Measurements from ENCODE around the gene ADRA2C. TPM values are rescaled to one million over a fixed set of nuclear protein-coding genes. Genes with fewer than 3 reads are reported as not detected.

The ADRA2C gene
- total RNA-seq, 2 donors from 2014 or later, result not detected

DNA sequence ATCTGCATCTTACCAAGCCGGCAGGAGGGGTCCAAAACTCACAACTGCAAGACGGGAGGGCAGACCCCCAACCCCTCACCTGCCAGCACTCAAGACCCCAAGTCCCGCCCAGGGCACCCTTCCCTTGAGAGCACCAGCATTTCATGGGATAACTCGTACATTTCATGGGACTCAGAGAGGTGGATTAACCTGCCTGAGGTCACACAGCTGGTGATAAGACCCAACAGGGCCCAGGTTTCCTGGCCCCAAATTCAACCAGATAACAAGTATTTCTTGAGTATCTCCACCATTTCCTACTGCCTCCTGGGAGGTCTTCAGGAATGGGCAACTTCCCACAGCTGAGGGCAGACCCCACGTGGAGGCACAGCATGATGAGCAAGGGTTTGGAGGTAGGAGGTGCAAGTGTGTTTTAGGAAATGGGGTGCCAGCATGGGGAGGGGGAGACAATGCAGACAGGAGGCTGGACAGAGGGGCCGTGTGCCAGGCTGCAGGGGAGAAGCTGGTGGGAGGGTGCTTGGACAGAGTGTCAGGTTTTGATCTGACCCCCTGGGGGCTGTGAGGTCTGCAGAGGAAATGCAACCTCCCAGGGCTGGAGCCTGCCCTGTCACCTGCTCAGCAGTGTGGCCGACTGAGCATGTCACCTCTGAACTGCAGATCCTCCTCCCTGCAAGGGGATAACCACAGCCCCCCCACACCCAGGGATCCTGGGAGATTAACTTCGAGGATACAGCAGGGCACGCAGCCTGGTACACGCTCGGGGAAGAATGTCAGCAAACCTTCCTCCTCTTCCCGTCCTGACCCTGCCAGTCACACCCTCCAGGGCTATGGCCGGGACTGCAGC, 4.4 kb downstream of the ADRA2C start:
- H3K4me3 Mint-ChIP-seq, result no peak overlapping the region
- ATAC-seq, result no peak
- H3K9me3 ChIP-seq (ENCODE audit: control insufficient read depth, low read length, poor library complexity, severe bottlenecking), result no peaks in the 10 kb centered on the region

DNA sequence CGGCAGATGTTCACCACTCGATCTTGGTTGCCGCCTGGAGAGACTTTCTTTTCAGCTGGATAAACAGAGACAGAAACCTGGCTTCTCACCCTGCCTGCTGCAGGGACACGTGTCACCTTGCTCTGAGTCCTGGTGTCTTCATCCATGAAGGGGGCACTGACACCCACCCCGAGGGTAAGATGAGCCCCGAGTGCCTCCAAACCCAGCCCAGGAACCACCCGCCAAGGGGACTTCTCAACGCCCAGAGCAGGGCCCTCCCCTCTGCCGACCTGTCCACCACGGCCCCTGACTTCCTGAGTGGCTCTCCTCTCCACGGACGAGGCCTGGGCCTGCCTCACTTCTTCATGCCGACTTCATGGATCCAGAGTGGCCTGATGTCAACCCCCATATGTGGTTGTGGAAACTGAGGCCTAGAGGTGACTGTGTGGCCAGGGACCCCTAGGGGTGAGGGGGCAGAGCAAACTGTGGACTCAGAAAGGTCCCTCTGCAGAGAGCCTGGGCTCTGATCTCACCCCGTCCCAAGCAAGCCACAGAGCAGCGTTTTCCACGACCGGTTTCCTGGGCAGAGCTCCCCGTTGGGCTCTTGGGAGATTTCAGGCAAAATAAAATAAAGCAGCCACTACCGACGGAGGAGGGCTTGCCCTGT, 5.1 kb downstream of the ADRA2C start:
- no peak overlapping the region for H3K4me3 Mint-ChIP-seq
- H3K27ac Mint-ChIP-seq, result peak overlapping the region; percentile 60
- peaks cover 5% of the 10 kb centered on the region for H3K4me1 Mint-ChIP-seq
- H3K9me3 ChIP-seq (ENCODE audit: control insufficient read depth, low read length, poor library complexity, severe bottlenecking), result no peaks in the 10 kb centered on the region
- H3K36me3 Mint-ChIP-seq (ENCODE audit: low read depth), result peaks cover 3% of the 10 kb centered on the region
- DNase-seq (no peak), ATAC-seq (no peak)
- H3K27me3 Mint-ChIP-seq, result peaks cover 34% of the 10 kb centered on the region

More for the DNA sequence above, 4.4 kb downstream of the ADRA2C start:
- peaks cover 3% of the 10 kb centered on the region for H3K36me3 Mint-ChIP-seq (ENCODE audit: low read depth)
- H3K27me3 Mint-ChIP-seq, result peaks cover 28% of the 10 kb centered on the region
- no peak for DNase-seq
- H3K4me1 Mint-ChIP-seq, result peaks cover 5% of the 10 kb centered on the region
- peak overlapping the region; percentile 60 for H3K27ac Mint-ChIP-seq

GRCh38 chr4:3771939-3772495, 5.8 kb downstream of the ADRA2C start:
- Mint-ChIP-seq H3K4me3 (no peak overlapping the region), H3K27ac (no peak overlapping the region), H3K27me3 (peaks cover 30% of the 10 kb centered on the region), H3K36me3 (ENCODE audit: low read depth) (peaks cover 3% of the 10 kb centered on the region), H3K4me1 (peaks cover 4% of the 10 kb centered on the region)
- ATAC-seq (no peak), DNase-seq (no peak)
- no peaks in the 10 kb centered on the region for H3K9me3 ChIP-seq (ENCODE audit: control insufficient read depth, low read length, poor library complexity, severe bottlenecking)

DNA sequence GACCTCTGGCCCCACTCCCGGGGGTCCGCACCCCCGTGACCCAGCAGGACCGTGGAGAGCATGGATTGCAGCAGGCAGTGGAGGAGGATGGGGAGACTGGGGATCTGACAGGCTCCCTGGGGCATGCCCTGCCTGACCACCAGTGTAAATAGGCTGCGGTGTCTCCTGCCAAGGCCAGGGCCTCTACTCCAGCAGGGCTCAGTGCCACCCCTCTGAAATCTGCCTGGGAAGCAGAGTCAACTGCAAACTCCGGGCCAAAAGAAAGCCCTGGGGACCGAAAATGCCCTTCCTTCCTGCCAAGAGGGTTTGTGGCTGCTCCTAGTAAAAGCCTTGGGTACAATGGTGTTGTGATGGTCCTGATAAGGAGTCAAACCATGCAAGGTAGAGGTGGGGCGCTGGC, 6.4 kb downstream of the ADRA2C start:
- peaks cover 2% of the 10 kb centered on the region for H3K36me3 Mint-ChIP-seq (ENCODE audit: low read depth)
- H3K4me3 Mint-ChIP-seq, result no peak overlapping the region
- DNase-seq (no peak), ATAC-seq (no peak)
- H3K9me3 ChIP-seq (ENCODE audit: control insufficient read depth, low read length, poor library complexity, severe bottlenecking), result no peaks in the 10 kb centered on the region
- H3K27ac Mint-ChIP-seq, result no peak overlapping the region
- peaks cover 2% of the 10 kb centered on the region for H3K4me1 Mint-ChIP-seq
- H3K27me3 Mint-ChIP-seq, result peaks cover 34% of the 10 kb centered on the region

- Mint-ChIP-seq H3K27ac (no peak overlapping the region), H3K4me3 (no peak overlapping the region), H3K36me3 (ENCODE audit: low read depth) (no peaks in the 10 kb centered on the region), H3K4me1 (no peaks in the 10 kb centered on the region), H3K27me3 (peaks cover 35% of the 10 kb centered on the region)
- DNase-seq (no peak), ATAC-seq (no peak)
- no peaks in the 10 kb centered on the region for H3K9me3 ChIP-seq (ENCODE audit: control insufficient read depth, low read length, poor library complexity, severe bottlenecking)
These were observed 7.4 kb downstream of the ADRA2C start for GRCh38 chr4:3773552-3774001.

DNA sequence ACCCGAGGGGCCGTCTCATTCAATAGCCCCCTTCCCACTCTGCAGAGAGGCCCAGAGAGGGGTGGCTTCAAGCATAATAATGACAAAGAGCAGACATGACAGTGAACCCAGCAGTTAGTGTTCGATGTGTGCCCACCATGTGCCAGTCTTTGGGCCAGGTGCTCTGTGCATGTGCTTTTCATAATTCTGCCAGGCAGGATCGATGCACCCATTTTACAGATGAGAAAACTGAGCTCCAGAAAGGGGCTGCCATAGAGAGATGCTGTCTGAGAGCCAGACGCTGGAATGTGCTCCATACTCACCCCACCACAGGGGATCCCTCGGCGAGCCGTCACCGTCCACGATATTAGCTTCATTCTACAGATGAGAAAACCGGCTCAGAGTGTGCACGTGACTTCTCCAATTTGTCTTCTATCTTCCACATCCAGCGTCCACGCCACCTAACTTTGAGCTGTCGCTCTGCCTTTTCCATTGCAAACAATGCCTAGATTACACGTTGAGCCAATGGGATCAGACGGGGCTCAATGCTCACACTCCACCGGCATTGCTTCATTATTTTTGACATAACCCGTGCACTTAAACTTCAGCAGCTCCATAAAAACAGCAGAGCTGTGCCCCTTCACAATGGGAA, 8.2 kb downstream of the ADRA2C start:
- no peak for ATAC-seq
- Mint-ChIP-seq H3K36me3 (ENCODE audit: low read depth) (no peaks in the 10 kb centered on the region), H3K4me1 (no peaks in the 10 kb centered on the region), H3K27ac (no peak overlapping the region), H3K27me3 (peaks cover 35% of the 10 kb centered on the region), H3K4me3 (no peak overlapping the region)
- no peaks in the 10 kb centered on the region for H3K9me3 ChIP-seq (ENCODE audit: control insufficient read depth, low read length, poor library complexity, severe bottlenecking)
- DNase-seq, result no peak

- peaks cover 32% of the 10 kb centered on the region for H3K27me3 Mint-ChIP-seq
These were observed 8.8 kb downstream of the ADRA2C start for GRCh38 chr4:3775005-3775404.

DNA sequence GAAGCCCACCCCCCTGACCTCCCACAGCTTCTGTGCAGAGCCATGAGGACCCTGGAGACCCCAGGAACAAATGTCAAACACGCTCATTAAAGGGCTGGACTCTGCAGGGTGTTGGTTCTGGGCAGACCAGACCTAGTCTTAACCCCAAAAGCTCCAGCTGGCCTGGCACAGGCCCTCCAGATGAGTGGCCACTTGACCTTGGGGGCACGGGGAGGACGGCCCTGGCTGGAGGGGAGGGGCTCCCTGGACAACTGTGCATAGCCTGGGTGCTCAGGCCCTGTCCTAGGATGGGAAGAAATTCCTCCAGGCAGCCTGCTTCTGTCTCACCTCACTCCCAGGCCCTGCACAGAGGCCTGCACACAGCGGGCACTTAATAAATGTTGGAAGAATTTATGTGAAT, 9.4 kb downstream of the ADRA2C start:
- H3K27me3 Mint-ChIP-seq, result peaks cover 26% of the 10 kb centered on the region
- H3K27ac Mint-ChIP-seq, result no peak overlapping the region
- H3K4me1 Mint-ChIP-seq, result no peaks in the 10 kb centered on the region
- ATAC-seq (no peak), DNase-seq (no peak)
- H3K36me3 Mint-ChIP-seq (ENCODE audit: low read depth), result no peaks in the 10 kb centered on the region
- H3K4me3 Mint-ChIP-seq, result no peak overlapping the region
- no peaks in the 10 kb centered on the region for H3K9me3 ChIP-seq (ENCODE audit: control insufficient read depth, low read length, poor library complexity, severe bottlenecking)

More at GRCh38 chr4:3775005-3775404, 8.8 kb downstream of the ADRA2C start:
- Mint-ChIP-seq H3K36me3 (ENCODE audit: low read depth) (no peaks in the 10 kb centered on the region), H3K27ac (no peak overlapping the region), H3K4me3 (no peak overlapping the region), H3K4me1 (no peaks in the 10 kb centered on the region)
- ATAC-seq, result no peak
- DNase-seq, result no peak
- H3K9me3 ChIP-seq (ENCODE audit: control insufficient read depth, low read length, poor library complexity, severe bottlenecking), result no peaks in the 10 kb centered on the region

DNA sequence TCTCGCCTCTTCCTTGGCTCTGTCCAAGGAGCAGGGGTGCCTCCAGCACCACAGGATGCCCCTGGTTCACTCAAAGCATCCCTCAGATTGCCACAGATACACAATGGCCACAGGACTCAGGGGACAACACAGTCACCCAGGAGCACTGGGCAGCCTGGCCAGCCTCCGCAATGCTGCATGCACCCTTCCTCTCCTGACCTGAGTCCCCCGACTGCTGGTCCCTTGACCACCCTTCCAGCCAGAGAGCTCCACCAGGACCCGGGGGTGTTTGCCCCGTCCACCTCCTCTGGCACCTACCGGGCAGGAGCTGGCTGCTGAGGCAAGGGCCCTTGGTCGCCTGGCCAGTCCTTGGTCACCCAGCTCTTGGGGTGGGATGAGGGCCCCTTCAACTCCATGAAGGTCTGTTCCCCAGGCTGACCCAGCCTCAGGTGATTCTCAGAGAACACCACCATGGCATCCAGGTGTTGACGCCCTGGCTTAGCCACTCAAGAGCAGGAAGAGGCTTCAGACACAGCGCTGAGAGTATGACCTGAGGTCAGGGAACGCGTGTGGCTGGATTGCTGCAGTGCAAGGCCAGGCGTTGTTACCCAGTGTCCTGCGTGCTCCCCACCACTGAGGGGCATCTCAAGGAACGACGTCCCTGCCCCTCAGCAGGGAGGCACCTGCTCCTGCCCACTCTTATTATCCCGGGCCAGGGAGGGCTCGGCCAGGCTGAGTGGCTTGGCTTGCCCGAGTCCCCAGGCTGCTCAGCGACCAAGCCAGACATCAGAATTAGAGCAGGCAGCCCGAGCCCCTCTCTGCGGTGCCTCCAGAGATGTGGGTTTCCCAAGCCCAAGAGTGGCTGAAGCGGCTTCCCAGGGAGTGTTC, 10.2 kb downstream of the ADRA2C start:
- Mint-ChIP-seq H3K4me3 (no peak overlapping the region), H3K4me1 (no peaks in the 10 kb centered on the region), H3K27me3 (peaks cover 21% of the 10 kb centered on the region), H3K36me3 (ENCODE audit: low read depth) (no peaks in the 10 kb centered on the region), H3K27ac (no peak overlapping the region)
- DNase-seq, result no peak
- ATAC-seq, result no peak
- H3K9me3 ChIP-seq (ENCODE audit: control insufficient read depth, low read length, poor library complexity, severe bottlenecking), result no peaks in the 10 kb centered on the region

DNA sequence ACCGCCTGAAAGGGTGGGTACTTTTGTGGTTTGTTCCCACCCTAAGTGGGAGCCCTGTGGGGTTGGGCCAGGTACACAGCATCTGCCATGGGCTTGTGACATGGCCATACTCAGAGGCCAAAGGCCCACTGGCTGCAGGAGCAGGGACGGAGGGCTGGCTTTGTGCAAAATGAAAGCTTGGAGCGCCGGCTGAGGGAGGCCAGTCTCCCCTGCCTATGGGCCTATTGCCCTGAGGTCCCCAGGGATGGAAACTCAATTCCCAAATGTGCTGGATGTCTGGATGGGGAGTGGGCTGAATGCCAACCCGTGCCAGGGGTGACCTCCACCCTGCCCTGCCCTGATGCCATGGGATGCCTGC, 10.8 kb downstream of the ADRA2C start:
- H3K27ac Mint-ChIP-seq, result no peak overlapping the region
- H3K9me3 ChIP-seq (ENCODE audit: control insufficient read depth, low read length, poor library complexity, severe bottlenecking), result no peaks in the 10 kb centered on the region
- peaks cover 18% of the 10 kb centered on the region for H3K27me3 Mint-ChIP-seq
- no peaks in the 10 kb centered on the region for H3K4me1 Mint-ChIP-seq
- no peak for ATAC-seq
- H3K4me3 Mint-ChIP-seq, result no peak overlapping the region
- H3K36me3 Mint-ChIP-seq (ENCODE audit: low read depth), result no peaks in the 10 kb centered on the region
- DNase-seq, result no peak

DNA sequence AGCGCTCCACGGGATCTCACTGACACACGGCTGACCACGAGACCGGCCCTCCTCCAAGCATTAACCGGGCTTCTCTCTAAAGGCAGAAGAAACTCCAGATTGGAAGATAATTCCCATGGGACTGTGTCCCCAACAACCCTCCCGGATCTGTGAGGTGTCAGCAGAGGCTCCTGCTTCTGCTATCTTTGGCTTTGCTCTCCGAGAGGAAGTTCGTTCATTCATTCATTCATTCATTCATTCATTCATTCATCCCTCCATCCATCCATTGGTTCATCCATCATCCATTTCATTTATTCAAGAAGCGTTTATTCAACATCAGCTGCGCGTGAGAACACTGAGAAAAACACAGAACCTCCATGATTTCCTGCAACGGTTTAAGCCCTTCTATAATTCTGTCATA, 11.5 kb downstream of the ADRA2C start:
- H3K36me3 Mint-ChIP-seq (ENCODE audit: low read depth), result no peaks in the 10 kb centered on the region
- H3K27me3 Mint-ChIP-seq, result peaks cover 18% of the 10 kb centered on the region
- no peak overlapping the region for H3K4me3 Mint-ChIP-seq
- no peak overlapping the region for H3K27ac Mint-ChIP-seq
- no peaks in the 10 kb centered on the region for H3K4me1 Mint-ChIP-seq
- ATAC-seq (no peak), DNase-seq (no peak)
- no peaks in the 10 kb centered on the region for H3K9me3 ChIP-seq (ENCODE audit: control insufficient read depth, low read length, poor library complexity, severe bottlenecking)

DNA sequence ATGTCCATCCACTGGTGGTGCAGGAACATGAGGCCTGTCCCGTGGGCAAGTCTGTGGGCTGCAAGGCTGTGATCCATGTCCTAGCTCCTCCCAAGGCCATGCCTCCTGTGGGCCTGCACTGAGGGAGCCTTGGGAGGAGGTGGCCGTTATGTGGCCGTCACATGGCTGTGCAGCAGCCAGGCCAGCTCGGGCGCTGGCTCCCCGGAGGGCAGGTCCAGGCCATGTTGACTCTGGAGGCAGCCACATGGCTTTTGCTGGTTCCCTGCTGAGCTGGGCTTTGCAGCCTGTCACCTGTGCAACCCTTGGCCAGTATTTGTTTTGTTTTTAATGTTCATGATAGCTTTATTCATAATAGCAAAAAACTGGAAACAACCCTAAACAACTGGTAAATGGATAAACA, 13.3 kb downstream of the ADRA2C start:
- ATAC-seq (no peak), DNase-seq (no peak)
- Mint-ChIP-seq H3K4me3 (no peak overlapping the region), H3K27ac (no peak overlapping the region), H3K4me1 (no peaks in the 10 kb centered on the region), H3K27me3 (peaks cover 27% of the 10 kb centered on the region), H3K36me3 (ENCODE audit: low read depth) (no peaks in the 10 kb centered on the region)
- H3K9me3 ChIP-seq (ENCODE audit: control insufficient read depth, low read length, poor library complexity, severe bottlenecking), result no peaks in the 10 kb centered on the region
